ENCODE results near the gene FCRL4. TPM values are rescaled to one million over a fixed set of nuclear protein-coding genes. Genes with fewer than 3 reads are reported as not detected.
A peak's percentile ranks its signal among the peaks of the same experiment; 100 is the strongest.

FCRL4 gene
- total RNA-seq, 1 experiment from 2014 or later, result not detected

DNA sequence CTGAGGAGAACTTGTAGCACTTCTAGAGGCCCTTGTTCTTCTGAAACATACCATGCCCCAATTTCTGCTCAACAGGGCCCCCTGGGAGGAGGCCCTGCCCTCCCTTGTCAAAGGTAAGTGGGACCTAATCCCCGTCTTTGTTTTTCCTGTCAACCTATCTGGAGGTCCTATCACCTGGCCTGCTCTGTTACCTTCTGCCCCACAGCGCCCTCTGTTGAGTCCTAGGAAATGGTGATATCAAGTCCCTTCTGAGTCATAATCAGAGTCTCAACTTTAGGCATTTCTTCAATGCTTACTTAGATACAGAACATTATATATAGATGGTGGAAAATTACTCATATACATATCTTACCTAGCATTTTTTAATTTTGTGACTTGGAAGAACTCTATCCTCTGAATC lies 28.2 kb upstream of the FCRL4 start:
- H3K4me1 Mint-ChIP-seq, result peaks cover 2 to 4% of the 10 kb centered on the region in 2 experiments; a peak in 3 of 4 replicates
- peak; percentile 70 for DNase-seq
- Histone ChIP-seq H2AFZ (ENCODE audit: low read length) (no peak overlapping the region), H2BK20ac (ENCODE audit: low read depth, low read length, poor library complexity, severe bottlenecking) (no peak overlapping the region), H3K23ac (ENCODE audit: insufficient read length, low read depth, low read length) (no peak overlapping the region), H4K8ac (replicated peaks; ENCODE audit: insufficient read length, low read depth, low read length) (no peak overlapping the region), H2BK12ac (ENCODE audit: insufficient read length, low read depth, low read length) (no peak overlapping the region), H2AK5ac (ENCODE audit: insufficient read length, low read length) (no peak overlapping the region), H3K27me3 (ENCODE audit: insufficient read depth, low read length) (no peaks in the 10 kb centered on the region), H3T11ph (ENCODE audit: low read length) (no peak overlapping the region), H4K5ac (ENCODE audit: insufficient read length, low read depth, low read length) (no peak overlapping the region), H3K14ac (ENCODE audit: insufficient read depth, low read length) (no peak overlapping the region), H3K9ac (ENCODE audit: extremely low read depth, insufficient read length, low read length) (no peak overlapping the region), H3K79me2 (ENCODE audit: insufficient read depth, low read length) (no peaks in the 10 kb centered on the region), H4K20me1 (ENCODE audit: control insufficient read depth, insufficient read depth, insufficient read length) (no peaks in the 10 kb centered on the region), H3K18ac (ENCODE audit: insufficient read length, low read depth, low read length) (no peak overlapping the region), H2BK15ac (ENCODE audit: low read depth, low read length) (no peak overlapping the region), H3K23me2 (ENCODE audit: insufficient read length, low read depth, low read length, poor library complexity, severe bottlenecking) (no peaks in the 10 kb centered on the region), H3K4me1 (ENCODE audit: insufficient read depth, low read length) (no peaks in the 10 kb centered on the region), H3K4me2 (ENCODE audit: insufficient read depth, insufficient read length, low read length) (no peak overlapping the region), H3K27ac (ENCODE audit: insufficient read length, low read depth, low read length) (no peak overlapping the region), H2BK5ac (ENCODE audit: insufficient read length, low read length) (no peak overlapping the region), H3K79me1 (ENCODE audit: insufficient read depth, low read depth, low read length, poor library complexity, severe bottlenecking) (no peaks in the 10 kb centered on the region), H2BK120ac (ENCODE audit: low read depth, low read length, poor library complexity, severe bottlenecking) (no peak overlapping the region), H3K9me3 (ENCODE audit: control insufficient read depth, low read depth, low read length) (no peaks in the 10 kb centered on the region), H3K56ac (ENCODE audit: insufficient read length, low read depth, low read length) (no peak overlapping the region), H4K91ac (ENCODE audit: insufficient read length, low read depth, low read length) (no peak overlapping the region), H3K4ac (ENCODE audit: low read depth, low read length) (no peak overlapping the region)
- no CpG with 5 or more reads among the region's 2 CpGs for WGBS (ENCODE audit: extremely low coverage, insufficient read length, low lambda C conversion rate)
- no peaks in the 10 kb centered on the region for H3K36me3 Mint-ChIP-seq (ENCODE audit: insufficient read depth in 1 of 3, low read depth in 3 of 3)
- H3K27ac Mint-ChIP-seq, result no peak overlapping the region
- no peaks in the 10 kb centered on the region for H3K9me3 Mint-ChIP-seq
- H3K4me3 Mint-ChIP-seq, result no peak overlapping the region; a peak in 1 of 5 replicates
- TF ChIP-seq, protein P1, sequence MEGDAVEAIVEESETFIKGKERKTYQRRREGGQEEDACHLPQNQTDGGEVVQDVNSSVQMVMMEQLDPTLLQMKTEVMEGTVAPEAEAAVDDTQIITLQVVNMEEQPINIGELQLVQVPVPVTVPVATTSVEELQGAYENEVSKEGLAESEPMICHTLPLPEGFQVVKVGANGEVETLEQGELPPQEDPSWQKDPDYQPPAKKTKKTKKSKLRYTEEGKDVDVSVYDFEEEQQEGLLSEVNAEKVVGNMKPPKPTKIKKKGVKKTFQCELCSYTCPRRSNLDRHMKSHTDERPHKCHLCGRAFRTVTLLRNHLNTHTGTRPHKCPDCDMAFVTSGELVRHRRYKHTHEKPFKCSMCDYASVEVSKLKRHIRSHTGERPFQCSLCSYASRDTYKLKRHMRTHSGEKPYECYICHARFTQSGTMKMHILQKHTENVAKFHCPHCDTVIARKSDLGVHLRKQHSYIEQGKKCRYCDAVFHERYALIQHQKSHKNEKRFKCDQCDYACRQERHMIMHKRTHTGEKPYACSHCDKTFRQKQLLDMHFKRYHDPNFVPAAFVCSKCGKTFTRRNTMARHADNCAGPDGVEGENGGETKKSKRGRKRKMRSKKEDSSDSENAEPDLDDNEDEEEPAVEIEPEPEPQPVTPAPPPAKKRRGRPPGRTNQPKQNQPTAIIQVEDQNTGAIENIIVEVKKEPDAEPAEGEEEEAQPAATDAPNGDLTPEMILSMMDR (conservative IDR thresholded peaks at IDR 0.05), result peak; percentile 83
- peaks cover 2% of the 10 kb centered on the region; the same call in 1 of the 2 replicates for H3K27me3 Mint-ChIP-seq (ENCODE audit: low read depth)
